CD4-positive, alpha-beta T cell treated with Interleukin-21 for 1 hour (primary cell): ENCODE results near the gene SLC43A1.

ENCODE experiments used
- DNase-seq: peaks from one replicate; pipeline ENCODE4 v3.0.0-alpha.2; 2020

Gene SLC43A1

GRCh38 chr11:57527056-57527631 is 11.6 kb upstream of the SLC43A1 start:
- DNase-seq, result peak; percentile 75

GRCh38 chr11:57523419-57523818 is 7.9 kb upstream of the SLC43A1 start:
- no peak for DNase-seq

DNA sequence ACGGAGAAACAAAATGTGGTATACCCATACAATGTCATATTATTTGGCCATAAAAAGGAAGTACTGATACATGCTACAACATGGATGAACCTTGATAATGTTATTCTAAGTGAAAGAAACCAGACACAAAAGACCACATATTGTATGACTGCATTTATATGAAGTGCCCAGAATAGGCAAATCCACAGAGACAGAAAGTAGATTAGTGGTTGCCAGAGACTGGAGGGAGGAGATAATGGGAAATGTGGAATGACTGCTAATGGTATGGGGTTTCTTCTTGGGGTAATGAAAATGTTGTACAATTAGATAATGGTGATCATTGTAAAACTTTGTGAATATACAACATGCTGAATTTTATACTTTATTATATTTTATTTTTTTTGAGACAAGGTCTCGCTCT is 5.6 kb upstream of the SLC43A1 start:
- DNase-seq, result no peak

DNA sequence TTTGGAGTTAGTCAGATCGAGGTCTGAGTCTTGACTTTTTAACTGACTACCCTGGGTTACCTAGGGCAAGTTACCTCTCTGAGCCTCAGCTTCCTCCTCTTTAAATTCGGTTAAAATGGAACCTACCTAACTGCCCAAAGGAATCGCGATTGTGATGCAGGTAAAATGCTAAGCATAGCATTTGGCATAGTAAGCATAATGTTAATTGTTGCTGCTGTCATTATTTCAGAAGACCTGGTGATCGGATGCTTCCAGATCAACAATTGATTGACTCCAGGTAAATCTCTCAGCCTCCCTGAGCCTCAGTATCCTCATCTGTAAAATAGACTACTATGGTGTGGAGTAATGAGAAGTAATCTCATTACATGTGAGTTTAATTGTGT is 550 bp upstream of the SLC43A1 start:
- no peak for DNase-seq

GRCh38 chr11:57514538-57515331 is 767 bp downstream of the SLC43A1 start:
- DNase-seq, result peak; percentile 53

GRCh38 chr11:57513911-57514537 is 1.5 kb downstream of the SLC43A1 start:
- no peak for DNase-seq

DNA sequence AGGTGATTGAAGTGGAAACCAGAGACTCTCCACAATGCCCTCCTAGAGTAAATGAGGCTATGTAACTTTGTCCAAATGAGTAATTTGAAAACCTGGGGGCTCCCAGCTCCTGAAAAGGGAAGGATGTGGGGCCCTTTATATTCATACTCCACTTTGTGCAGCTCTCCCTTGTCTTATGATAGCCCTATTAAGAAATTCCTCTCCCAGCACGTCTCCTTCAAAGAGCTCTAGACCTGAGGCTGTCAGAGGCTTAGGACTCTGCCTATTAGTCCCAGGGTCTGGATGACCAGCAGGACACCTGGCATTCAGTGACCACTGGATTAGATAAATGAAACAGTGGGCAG is 2.1 kb downstream of the SLC43A1 start:
- no peak for DNase-seq

DNA sequence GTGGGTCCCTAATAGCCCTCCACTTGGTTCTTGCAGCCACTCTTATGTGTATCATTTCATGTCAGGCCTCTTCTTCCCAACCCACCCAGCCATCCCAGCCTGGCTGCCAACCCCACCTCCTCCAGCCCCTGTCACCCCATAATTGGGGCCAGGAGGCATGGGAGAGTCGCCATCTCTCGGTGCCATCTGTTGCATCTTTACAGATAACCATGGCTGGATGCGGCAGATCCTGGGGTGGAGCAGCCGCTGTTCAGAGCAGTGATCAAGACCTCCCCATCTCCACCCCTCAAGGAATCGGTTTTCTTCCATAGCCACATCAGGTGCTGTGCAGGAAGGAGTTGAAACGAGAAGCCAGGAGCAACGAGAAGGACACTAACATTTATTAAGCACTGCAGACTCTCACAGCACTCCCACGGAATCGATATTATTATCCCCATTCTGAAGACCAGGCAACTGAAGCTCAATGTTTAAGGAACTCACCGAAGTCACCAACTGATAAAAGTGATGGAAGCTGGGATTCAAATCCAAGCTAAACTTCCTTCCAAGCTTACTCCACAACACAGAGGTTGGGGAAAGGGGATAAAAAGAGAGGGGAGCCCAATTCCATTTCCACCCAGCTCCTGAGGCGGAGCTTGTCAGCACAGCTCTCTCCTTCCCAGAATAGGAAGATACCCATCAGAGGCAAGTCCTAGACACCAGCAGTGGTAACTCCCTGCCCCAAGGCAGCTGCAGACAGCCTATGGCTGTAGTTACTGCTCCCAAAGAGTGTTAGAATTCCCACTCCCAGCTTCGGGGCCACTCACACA is 2.7 kb downstream of the SLC43A1 start:
- no peak for DNase-seq

DNA sequence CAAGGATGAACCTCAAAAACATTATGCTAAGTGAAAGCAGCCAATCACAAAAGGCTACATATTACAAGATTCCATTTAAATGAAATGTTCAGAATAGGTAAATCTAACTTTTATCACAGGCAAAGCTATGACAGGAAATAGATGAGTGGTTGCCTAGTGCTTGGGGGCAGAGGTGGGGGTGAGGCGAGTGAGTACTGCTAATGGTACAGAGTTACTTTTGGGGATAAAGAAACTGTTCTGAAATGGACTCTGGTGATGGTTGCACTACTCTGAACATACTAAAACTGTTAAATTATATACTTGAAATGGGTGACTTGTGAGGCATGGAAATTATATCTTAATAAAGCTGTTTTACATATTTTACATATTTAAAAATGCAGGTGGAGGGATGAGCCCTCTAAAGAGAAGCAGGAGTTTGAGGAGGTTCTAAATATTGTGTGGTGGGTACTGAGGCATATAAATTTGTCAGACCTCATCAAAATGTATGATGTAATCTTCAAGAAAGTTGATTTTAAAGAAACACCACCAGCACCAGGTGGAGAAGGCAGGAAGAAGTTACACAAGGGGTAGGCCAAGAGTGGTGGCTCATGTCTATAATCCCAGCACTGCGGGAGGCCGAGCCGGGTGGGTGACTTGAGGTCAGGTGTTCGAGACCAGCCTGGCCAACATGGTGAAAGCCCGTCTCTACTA is 3.6 kb downstream of the SLC43A1 start:
- no peak for DNase-seq

GRCh38 chr11:57508341-57509170 is 6.9 kb downstream of the SLC43A1 start:
- no peak for DNase-seq

DNA sequence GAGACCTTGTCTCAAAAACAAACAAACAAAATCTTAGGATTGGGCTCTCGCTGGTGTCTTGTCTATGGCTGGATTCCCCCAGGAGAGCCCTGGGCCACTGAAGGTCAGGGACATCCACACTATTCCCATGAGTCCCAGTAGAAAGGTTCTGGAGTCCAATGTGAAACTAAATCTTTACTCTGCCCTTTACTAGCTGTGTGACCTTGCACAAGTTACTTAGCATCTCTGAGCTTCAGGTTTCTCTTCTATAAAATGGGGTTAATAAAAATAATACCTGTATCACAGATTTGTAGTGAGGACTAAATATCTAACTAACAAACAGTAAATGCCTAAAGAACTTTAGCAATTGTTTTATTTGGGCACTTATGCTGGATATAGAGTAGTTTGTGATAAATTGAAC is 9.0 kb downstream of the SLC43A1 start:
- no peak for DNase-seq

GRCh38 chr11:57504511-57504910 is 11.0 kb downstream of the SLC43A1 start:
- no peak for DNase-seq

DNA sequence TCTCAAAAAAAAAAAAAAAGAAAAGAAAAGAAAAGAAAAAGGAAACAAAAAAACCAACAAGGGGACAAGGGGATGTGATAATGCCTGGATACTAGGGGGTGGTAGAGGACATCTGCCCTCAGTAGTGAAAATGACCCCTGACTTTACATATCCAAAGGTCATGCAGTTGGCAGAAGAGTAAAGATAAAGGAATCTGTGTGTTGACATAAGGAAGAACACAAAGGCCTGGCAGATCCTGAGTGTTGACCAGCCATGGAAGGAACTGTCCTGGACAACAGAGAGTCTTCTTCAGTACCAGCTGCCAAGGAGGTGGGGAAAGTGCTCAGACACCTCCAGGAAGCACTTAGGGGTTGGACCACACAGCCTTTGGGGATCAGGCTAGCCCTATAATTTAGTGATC is 12.6 kb downstream of the SLC43A1 start:
- no peak for DNase-seq

DNA sequence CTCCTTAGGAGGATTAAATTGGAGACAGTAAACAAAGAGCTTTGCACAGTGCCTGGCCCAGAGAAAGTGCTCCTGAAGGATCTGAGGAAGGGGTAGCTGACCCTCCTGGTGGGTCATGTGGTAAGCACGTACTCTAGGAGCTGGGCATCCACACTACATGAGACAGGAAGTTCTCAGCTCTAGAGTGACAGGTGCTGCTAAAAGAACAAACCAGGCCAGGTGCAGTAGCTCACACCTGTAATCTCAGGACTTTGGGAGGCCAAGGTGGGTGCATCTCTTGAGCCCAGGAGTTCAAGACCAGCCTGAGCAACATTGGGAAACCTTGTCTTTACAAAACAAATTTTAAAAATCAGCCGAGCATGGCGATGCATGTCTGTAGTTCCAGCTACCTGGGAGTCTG is 13.1 kb downstream of the SLC43A1 start:
- DNase-seq, result no peak

GRCh38 chr11:57501953-57502352 is 13.5 kb downstream of the SLC43A1 start:
- no peak for DNase-seq

- DNase-seq, result no peak
Measured at GRCh38 chr11:57500926-57501325, 14.6 kb downstream of the SLC43A1 start.

DNA sequence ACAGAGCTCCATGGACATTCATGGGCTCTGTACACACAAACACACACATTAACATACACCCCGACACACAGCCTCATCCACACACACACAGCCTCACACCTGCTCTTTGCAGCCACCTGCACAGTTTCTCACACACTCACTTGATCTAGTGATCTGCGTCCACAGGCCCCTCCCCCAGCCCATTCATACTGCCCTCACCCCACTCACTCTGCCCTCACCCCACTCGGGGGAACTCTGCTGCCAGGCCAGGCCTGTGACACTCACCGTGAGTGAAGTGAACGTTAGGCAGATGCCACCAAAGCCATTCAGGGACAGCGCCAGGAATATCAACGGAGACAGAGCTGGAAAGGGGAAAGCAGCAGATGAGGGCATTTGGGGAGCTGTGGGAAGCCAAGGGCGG is 15.0 kb downstream of the SLC43A1 start:
- DNase-seq, result no peak

DNA sequence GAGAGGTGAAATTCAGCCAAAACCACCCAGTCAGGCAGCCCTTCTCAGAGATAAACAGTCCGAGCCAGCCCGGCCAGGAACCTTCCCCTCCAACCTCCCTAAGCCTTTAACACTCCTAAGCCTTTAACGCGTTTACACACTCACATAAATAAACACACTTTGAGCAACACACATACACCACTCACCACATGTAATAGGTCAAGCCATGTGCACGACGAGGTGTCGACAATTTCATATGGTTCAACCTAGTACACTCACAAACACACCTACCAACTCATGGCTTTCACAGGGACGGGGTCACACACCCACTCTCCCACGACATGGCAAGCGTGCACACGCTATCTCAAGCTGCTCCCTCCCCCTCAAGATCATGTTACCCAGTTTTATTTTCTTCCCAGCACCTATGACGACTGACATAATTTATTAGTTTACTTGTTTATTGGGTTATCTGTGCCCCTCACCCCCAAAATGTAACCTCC is 15.5 kb downstream of the SLC43A1 start:
- DNase-seq, result no peak

- peak; percentile 37 for DNase-seq
Measured at GRCh38 chr11:57499413-57499982, 16.0 kb downstream of the SLC43A1 start.

GRCh38 chr11:57498540-57498939 is 17.0 kb downstream of the SLC43A1 start:
- DNase-seq, result no peak
